Panc1 (cell line): Measurements from ENCODE around the gene MORN2. TPM values are rescaled to one million over a fixed set of nuclear protein-coding genes. Genes with fewer than 3 reads are reported as not detected.

Experiments used
- ATAC-seq: fragments of 200-7000 bp; cut with Tn5 transposase; 2 replicates; pipeline ENCODE4 v1.9.1; 2020; ENCODE audit warnings: mild to moderate bottlenecking, moderate library complexity
- BruUV-seq: library from RNA; stranded (reverse); fragments of 400-500 nt; replicated peaks from 2 replicates; lab custom pipeline; 2021; lab: Mats Ljungman, UMichigan
- CTCF ChIA-PET: fragments of 300-600 bp; sonication (Branson Sonifier 250); formaldehyde crosslinking; loops from one replicate; lab custom pipeline; 2022; ENCODE audit warnings: antibody characterized with exemption; lab: Charles Lee
- POLR2A ChIA-PET: fragments of 300-600 bp; sonication (Branson Sonifier 250); formaldehyde crosslinking; loops from one replicate; lab custom pipeline; 2022; ENCODE audit warnings: antibody characterized with exemption; lab: Charles Lee
- DNase-seq: peaks from one replicate; pipeline ENCODE4 v3.0.0-alpha.2; 2010; ENCODE audit warnings: low read depth, low spot score
- H3K27ac ChIP-seq: 2 replicates; pipeline ENCODE4 v1.5.1; 2011; ENCODE audit warnings: mild to moderate bottlenecking, low read length, inconsistent platforms
- H3K27me3 ChIP-seq: fragments of 200-500 bp; sonication (Bioruptor generic); 2 replicates; pipeline ENCODE4 v1.6.0; 2014; ENCODE audit warnings: low read length, inconsistent platforms; ENCODE audit not compliant: control insufficient read depth, insufficient read depth
- H3K36me3 ChIP-seq: fragments of 200-500 bp; sonication (Bioruptor generic); 2 replicates; pipeline ENCODE4 v1.5.1; 2014; ENCODE audit warnings: inconsistent platforms, mild to moderate bottlenecking, low read length, moderate library complexity; ENCODE audit not compliant: control insufficient read depth, insufficient read depth
- H3K4me1 ChIP-seq: 2 replicates; pipeline ENCODE4 v1.5.1; 2011; ENCODE audit warnings: inconsistent platforms, mild to moderate bottlenecking, low read length, moderate library complexity; ENCODE audit not compliant: control insufficient read depth, insufficient read depth
- H3K4me3 ChIP-seq, 2 experiments: 2 replicates each; pipeline ENCODE4 v1.5.1; 2011 to 2012; ENCODE audit warnings: low read depth in 2 of 2, low read length in 2 of 2, mild to moderate bottlenecking in 2 of 2, inconsistent platforms in 1 of 2, moderate library complexity in 1 of 2
- H3K9me3 ChIP-seq: fragments of 200-500 bp; sonication (Bioruptor generic); 2 replicates; pipeline ENCODE4 v1.5.1; 2014; ENCODE audit warnings: low read depth, mild to moderate bottlenecking, inconsistent platforms, low read length, moderate library complexity; ENCODE audit not compliant: control insufficient read depth, insufficient read depth
- CTCF ChIP-seq: fragments of 450-650 bp; IDR thresholded peaks from 2 replicates; pipeline ENCODE4 v1.5.1; 2017; ENCODE audit warnings: mild to moderate bottlenecking
- POLR2AphosphoS5 ChIP-seq: IDR thresholded peaks from 2 replicates; pipeline ENCODE4 v1.6.1; 2012; ENCODE audit warnings: mild to moderate bottlenecking, low read depth, low read length, moderate library complexity
- REST ChIP-seq, 2 experiments: IDR thresholded peaks; 2 replicates each; pipeline ENCODE4 v1.6.1; 2011 to 2012; ENCODE audit warnings: low read depth in 2 of 2, control low read depth in 1 of 2, low read length in 1 of 2, mild to moderate bottlenecking in 1 of 2, moderate library complexity in 1 of 2; ENCODE audit not compliant: insufficient read depth in 1 of 2
- SIN3A ChIP-seq: IDR thresholded peaks from 2 replicates; pipeline ENCODE4 v1.6.1; 2012; ENCODE audit warnings: low read depth, mild to moderate bottlenecking, low read length, moderate library complexity, borderline replicate concordance; ENCODE audit not compliant: insufficient read depth
- TCF7L2 ChIP-seq: IDR thresholded peaks from 2 replicates; pipeline ENCODE4 v1.6.1; 2011; ENCODE audit warnings: mild to moderate bottlenecking, low read depth, low read length, inconsistent platforms
- in situ Hi-C: cut with HindIII; loops from 2 replicates; pipeline ENCODE4 v1.10.0; 2016; ENCODE audit warnings: low sequenced_read_pairs, low pct_unique_long_range_greater_than_20kb
- intact Hi-C: fragments of 100-400 bp; cut with micrococcal nuclease; formaldehyde crosslinking; loops from one replicate; pipeline ENCODE4 v1.10.0; 2022; ENCODE audit not compliant: unreplicated experiment
- total RNA-seq: library from RNA; stranded (reverse); gene quantifications from one replicate; pipeline ENCODE4 v1.2.1, GENCODE V29; 2021; ENCODE audit not compliant: unreplicated experiment

MORN2 gene
- total RNA-seq, 1 experiment from 2014 or later: 10.1 TPM

GRCh38 chr2:38909872-38910271 lies 34.1 kb downstream of the MORN2 start:
- Histone ChIP-seq H3K27ac (no peak overlapping the region), H3K36me3 (no peaks in the 10 kb centered on the region), H3K4me1 (no peaks in the 10 kb centered on the region), H3K9me3 (no peaks in the 10 kb centered on the region), H3K4me3 (no peak overlapping the region), H3K27me3 (no peaks in the 10 kb centered on the region)
- CTCF ChIA-PET: interaction anchor here (0.5 to 0.6 kb wide), 2 partner anchors 38 to 1514 kb away, joined by 3 to 5 read pairs; no protein-coding TSS in a partner anchor
- POLR2A ChIA-PET: no interaction called here
- ATAC-seq: no peak
- TF ChIP-seq CTCF (no peak), SIN3A (no peak), POLR2AphosphoS5 (no peak), TCF7L2 (no peak), REST (IDR thresholded peaks at IDR 0.05; ENCODE audit: insufficient read depth in 1 of 2, low read depth in 2 of 2, low read length in 1 of 2) (no peak)
- BruUV-seq: no TSS peak
- in situ Hi-C loops (no loop called here), intact Hi-C loops (no loop called here)
- DNase-seq: no peak

GRCh38 chr2:38911191-38911590 lies 35.4 kb downstream of the MORN2 start:
- no peak for TF ChIP-seq TCF7L2
- in situ Hi-C loops: no loop called here
- no peak for ATAC-seq
- Histone ChIP-seq H3K4me1 (no peaks in the 10 kb centered on the region), H3K36me3 (no peaks in the 10 kb centered on the region), H3K4me3 (no peak overlapping the region), H3K27ac (no peak overlapping the region), H3K27me3 (no peaks in the 10 kb centered on the region), H3K9me3 (no peaks in the 10 kb centered on the region)
- no TSS peak for BruUV-seq
- CTCF ChIA-PET: no interaction called here
- DNase-seq: no peak
- POLR2A ChIA-PET: no interaction called here
- intact Hi-C loops: no loop called here

GRCh38 chr2:38912619-38913018 lies 36.8 kb downstream of the MORN2 start:
- no peaks in the 10 kb centered on the region for H3K27me3 ChIP-seq
- no peaks in the 10 kb centered on the region for H3K36me3 ChIP-seq
- H3K9me3 ChIP-seq: no peaks in the 10 kb centered on the region
- H3K4me1 ChIP-seq: no peaks in the 10 kb centered on the region
- no peak overlapping the region for H3K27ac ChIP-seq
- POLR2A ChIA-PET: no interaction called here
- CTCF ChIA-PET: no interaction called here
- no peak for TF ChIP-seq CTCF
- TF ChIP-seq REST (IDR thresholded peaks at IDR 0.05; ENCODE audit: insufficient read depth in 1 of 2, low read depth in 2 of 2, low read length in 1 of 2): no peak
- TF ChIP-seq TCF7L2: no peak
- no peak for TF ChIP-seq POLR2AphosphoS5
- TF ChIP-seq SIN3A: no peak
- no peak overlapping the region for H3K4me3 ChIP-seq
- no TSS peak for BruUV-seq
- ATAC-seq (no peak), DNase-seq (no peak)
- intact Hi-C loops (no loop called here), in situ Hi-C loops (no loop called here)
